HepG2 (cell line): Measurements from ENCODE around the gene PDE4C. TPM values are rescaled to one million over a fixed set of nuclear protein-coding genes. Genes with fewer than 3 reads are reported as not detected.

Experiments used
- ARHGAP35 ChIP-seq: sonication (generic); formaldehyde crosslinking; IDR thresholded peaks from 2 replicates; pipeline ENCODE4 v1.9.0; 2022; ENCODE audit warnings: mild to moderate bottlenecking, inconsistent platforms, moderate library complexity, missing genetic modification reagents, borderline replicate concordance
- ARNT2 ChIP-seq: sonication (generic); formaldehyde crosslinking; IDR thresholded peaks from 2 replicates; pipeline ENCODE4 v1.8.0; 2022; ENCODE audit warnings: mild to moderate bottlenecking, low read depth, missing genetic modification reagents, moderate library complexity
- HNF1B ChIP-seq: sonication (generic); formaldehyde crosslinking; IDR thresholded peaks from 2 replicates; pipeline ENCODE4 v1.5.1; 2020; ENCODE audit warnings: mild to moderate bottlenecking, moderate library complexity, missing genetic modification reagents
- KDM5A ChIP-seq: fragments of 200-600 bp; sonication (generic); IDR thresholded peaks from 2 replicates; pipeline ENCODE4 v1.7.0; 2018; ENCODE audit warnings: antibody characterized with exemption, mild to moderate bottlenecking, low read length, borderline replicate concordance
- KLF11 ChIP-seq: IDR thresholded peaks from 2 replicates; pipeline ENCODE4 v1.6.1; 2016; ENCODE audit warnings: missing compliant biosample characterization
- MAZ ChIP-seq, 2 experiments: sonication (generic) in 1 of 2; formaldehyde crosslinking in 1 of 2; IDR thresholded peaks; 2 replicates each; pipeline versions ENCODE4 v1.5.0 to v1.6.1; 2012 to 2020; ENCODE audit warnings: low read depth in 2 of 2, mild to moderate bottlenecking in 2 of 2, borderline replicate concordance in 1 of 2, improper control_type of control experiment in 1 of 2, low read length in 1 of 2, missing genetic modification reagents in 1 of 2, moderate library complexity in 1 of 2
- MIER2 ChIP-seq: IDR thresholded peaks from 2 replicates; pipeline ENCODE4 v1.6.1; 2016; ENCODE audit warnings: missing biosample characterization, missing genetic modification reagents
- MTA1 ChIP-seq: sonication (generic); formaldehyde crosslinking; IDR thresholded peaks from 2 replicates; pipeline ENCODE4 v1.4.0; 2020; ENCODE audit warnings: missing genetic modification reagents, mild to moderate bottlenecking, borderline replicate concordance
- MTF1 ChIP-seq: sonication (generic); formaldehyde crosslinking; IDR thresholded peaks from 2 replicates; pipeline ENCODE4 v1.5.0; 2020; ENCODE audit warnings: missing genetic modification reagents
- MTF2 ChIP-seq: sonication (generic); formaldehyde crosslinking; IDR thresholded peaks from 2 replicates; pipeline ENCODE4 v1.5.0; 2020; ENCODE audit warnings: missing genetic modification reagents, borderline replicate concordance
- SCMH1 ChIP-seq: sonication (generic); formaldehyde crosslinking; IDR thresholded peaks from 2 replicates; pipeline ENCODE4 v1.9.0; 2021; ENCODE audit warnings: missing genetic modification reagents, mild to moderate bottlenecking, borderline replicate concordance
- SRSF1 ChIP-seq: fragments of 200-400 bp; formaldehyde crosslinking; optimal IDR thresholded peaks from 2 replicates; pipeline ENCODE3; 2017; ENCODE audit warnings: mild to moderate bottlenecking, low read depth, low read length, moderate library complexity
- TBP ChIP-seq: sonication (generic); formaldehyde crosslinking; IDR thresholded peaks from 2 replicates; pipeline ENCODE4 v1.5.0; 2020; ENCODE audit warnings: missing genetic modification reagents
- TRAFD1 ChIP-seq: sonication (generic); formaldehyde crosslinking; IDR thresholded peaks from 2 replicates; pipeline ENCODE4 v1.5.1; 2020; ENCODE audit warnings: missing genetic modification reagents, mild to moderate bottlenecking, borderline replicate concordance
- YEATS2 ChIP-seq: sonication (generic); formaldehyde crosslinking; IDR thresholded peaks from 2 replicates; pipeline ENCODE4 v1.4.0; 2020; ENCODE audit warnings: missing genetic modification reagents, borderline replicate concordance
- ZNF549 ChIP-seq: sonication (generic); formaldehyde crosslinking; IDR thresholded peaks from 2 replicates; pipeline ENCODE4 v1.5.0; 2020; ENCODE audit warnings: missing genetic modification reagents
- ZNF570 ChIP-seq: sonication (generic); formaldehyde crosslinking; IDR thresholded peaks from 2 replicates; pipeline ENCODE4 v1.4.0; 2020; ENCODE audit warnings: mild to moderate bottlenecking, missing genetic modification reagents, borderline replicate concordance
- polyA plus RNA-seq, 8 experiments: library from polyadenylated mRNA; depleted of rRNA in 3 of 8; stranded (reverse) in 7 of 8; unstranded in 1 of 8; fragments of >200 nt; fragmentation: Illumina TruSeq in 4 of 8; extraction: Trizol in 4 of 8; gene quantifications; 2 replicates each; pipeline versions ENCODE4 v1.2.1 to v1.2.3, GENCODE V29; 2011 to 2016; ENCODE audit warnings: low read depth in 4 of 8, missing spikeins in 1 of 8, mixed read lengths in 1 of 8; ENCODE audit not compliant: insufficient read depth in 1 of 8
- total RNA-seq, 5 experiments: library from RNA; depleted of rRNA; stranded (reverse); fragments of >200 nt; fragmentation: Illumina TruSeq; extraction: Trizol; gene quantifications; 2 replicates each; pipeline ENCODE4 v1.2.3, GENCODE V29; 2016; ENCODE audit warnings: low read depth in 1 of 5
- TF ChIP-seq, protein P1 (sequence below): sonication (generic); formaldehyde crosslinking; IDR thresholded peaks from 2 replicates; pipeline ENCODE4 v1.4.0; 2020; ENCODE audit warnings: missing genetic modification reagents, mild to moderate bottlenecking, borderline replicate concordance
- TF ChIP-seq, protein P2 (sequence below): sonication (generic); formaldehyde crosslinking; IDR thresholded peaks from 2 replicates; pipeline ENCODE4 v1.4.0; 2020; ENCODE audit warnings: missing genetic modification reagents, mild to moderate bottlenecking, borderline replicate concordance

The PDE4C gene
- total and polyA plus RNA-seq, 2 of the 13 experiments (the other 11 are each of a cell fraction or from before 2014, with no cell fraction given): 1.4 to 14.0 TPM

- TF ChIP-seq MIER2 (CRISPR knock-in tag) (no peak), MAZ (IDR thresholded peaks at IDR 0.05; ENCODE audit: borderline replicate concordance, low read depth, low read length) (peak; percentile 64), MAZ (CRISPR knock-in tag; IDR thresholded peaks at IDR 0.05; ENCODE audit: low read depth) (peak; percentile 58; the same call in 1 of the 2 replicates), TRAFD1 (no peak), HNF1B (CRISPR knock-in tag) (peak; percentile 38), ARNT2 (no peak), KLF11 (CRISPR knock-in tag) (peak; percentile 39; the same call in 1 of the 2 replicates), ZNF570 (CRISPR knock-in tag) (no peak), ARHGAP35 (CRISPR knock-in tag) (no peak), TBP (no peak), ZNF549 (CRISPR knock-in tag) (no peak), KDM5A (no peak), SCMH1 (CRISPR knock-in tag) (no peak), MTF2 (CRISPR knock-in tag) (no peak), YEATS2 (CRISPR knock-in tag) (0 out of 2 replicates have a peak, but pooled peaks have one; percentile 16), MTA1 (no peak), MTF1 (CRISPR knock-in tag) (no peak), SRSF1 (no peak)
- TF ChIP-seq, protein P1, sequence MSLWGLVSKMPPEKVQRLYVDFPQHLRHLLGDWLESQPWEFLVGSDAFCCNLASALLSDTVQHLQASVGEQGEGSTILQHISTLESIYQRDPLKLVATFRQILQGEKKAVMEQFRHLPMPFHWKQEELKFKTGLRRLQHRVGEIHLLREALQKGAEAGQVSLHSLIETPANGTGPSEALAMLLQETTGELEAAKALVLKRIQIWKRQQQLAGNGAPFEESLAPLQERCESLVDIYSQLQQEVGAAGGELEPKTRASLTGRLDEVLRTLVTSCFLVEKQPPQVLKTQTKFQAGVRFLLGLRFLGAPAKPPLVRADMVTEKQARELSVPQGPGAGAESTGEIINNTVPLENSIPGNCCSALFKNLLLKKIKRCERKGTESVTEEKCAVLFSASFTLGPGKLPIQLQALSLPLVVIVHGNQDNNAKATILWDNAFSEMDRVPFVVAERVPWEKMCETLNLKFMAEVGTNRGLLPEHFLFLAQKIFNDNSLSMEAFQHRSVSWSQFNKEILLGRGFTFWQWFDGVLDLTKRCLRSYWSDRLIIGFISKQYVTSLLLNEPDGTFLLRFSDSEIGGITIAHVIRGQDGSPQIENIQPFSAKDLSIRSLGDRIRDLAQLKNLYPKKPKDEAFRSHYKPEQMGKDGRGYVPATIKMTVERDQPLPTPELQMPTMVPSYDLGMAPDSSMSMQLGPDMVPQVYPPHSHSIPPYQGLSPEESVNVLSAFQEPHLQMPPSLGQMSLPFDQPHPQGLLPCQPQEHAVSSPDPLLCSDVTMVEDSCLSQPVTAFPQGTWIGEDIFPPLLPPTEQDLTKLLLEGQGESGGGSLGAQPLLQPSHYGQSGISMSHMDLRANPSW (CRISPR knock-in tag): no peak
- TF ChIP-seq, protein P2, sequence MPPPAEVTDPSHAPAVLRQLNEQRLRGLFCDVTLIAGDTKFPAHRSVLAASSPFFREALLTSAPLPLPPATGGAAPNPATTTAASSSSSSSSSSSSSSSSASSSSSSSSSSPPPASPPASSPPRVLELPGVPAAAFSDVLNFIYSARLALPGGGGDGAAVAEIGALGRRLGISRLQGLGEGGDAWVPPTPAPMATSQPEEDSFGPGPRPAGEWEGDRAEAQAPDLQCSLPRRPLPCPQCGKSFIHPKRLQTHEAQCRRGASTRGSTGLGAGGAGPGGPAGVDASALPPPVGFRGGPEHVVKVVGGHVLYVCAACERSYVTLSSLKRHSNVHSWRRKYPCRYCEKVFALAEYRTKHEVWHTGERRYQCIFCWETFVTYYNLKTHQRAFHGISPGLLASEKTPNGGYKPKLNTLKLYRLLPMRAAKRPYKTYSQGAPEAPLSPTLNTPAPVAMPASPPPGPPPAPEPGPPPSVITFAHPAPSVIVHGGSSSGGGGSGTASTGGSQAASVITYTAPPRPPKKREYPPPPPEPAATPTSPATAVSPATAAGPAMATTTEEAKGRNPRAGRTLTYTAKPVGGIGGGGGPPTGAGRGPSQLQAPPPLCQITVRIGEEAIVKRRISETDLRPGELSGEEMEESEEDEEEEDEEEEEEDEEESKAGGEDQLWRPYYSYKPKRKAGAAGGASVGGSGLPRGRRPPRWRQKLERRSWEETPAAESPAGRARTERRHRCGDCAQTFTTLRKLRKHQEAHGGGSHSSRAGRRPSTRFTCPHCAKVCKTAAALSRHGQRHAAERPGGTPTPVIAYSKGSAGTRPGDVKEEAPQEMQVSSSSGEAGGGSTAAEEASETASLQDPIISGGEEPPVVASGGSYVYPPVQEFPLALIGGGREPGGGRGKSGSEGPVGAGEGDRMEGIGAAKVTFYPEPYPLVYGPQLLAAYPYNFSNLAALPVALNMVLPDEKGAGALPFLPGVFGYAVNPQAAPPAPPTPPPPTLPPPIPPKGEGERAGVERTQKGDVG (CRISPR knock-in tag): no peak
These were observed 22.3 kb downstream of the PDE4C start, which contains the start of gene RAB3A (continued) for GRCh38 chr19:18203863-18204393.
